ACHN (cell line): ENCODE results near the gene TMCO4.

Experiments
- DNase-seq: peaks from one replicate; pipeline ENCODE4 v3.0.0-alpha.2; 2015
- in situ Hi-C: cut with HindIII; loops from 2 replicates; pipeline ENCODE4 v1.10.0; 2017; ENCODE audit warnings: low sequenced_read_pairs, low pct_ligation_motif_present, low pct_unique_long_range_greater_than_20kb

The TMCO4 gene

DNA sequence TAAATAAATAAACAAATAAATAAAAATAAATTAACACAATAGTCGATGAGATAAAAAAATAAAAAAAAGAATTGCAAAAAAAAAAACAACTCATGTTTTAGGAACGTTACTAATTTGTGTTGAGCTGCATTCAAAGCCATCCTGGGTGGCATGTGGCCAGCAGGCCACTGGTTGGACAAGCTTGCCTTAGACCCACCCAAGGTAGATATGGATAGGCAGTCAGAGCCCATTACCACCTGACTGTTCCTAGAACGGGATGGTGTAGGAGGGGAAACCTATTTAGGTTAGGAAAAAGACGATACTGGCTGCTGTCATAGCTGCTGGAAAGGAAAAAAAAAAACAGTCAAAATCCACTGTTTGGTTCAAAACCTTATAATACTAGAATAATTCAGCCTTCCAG, 94.3 kb downstream of the TMCO4 start:
- no peak for DNase-seq
- in situ Hi-C loops: no loop called here

DNA sequence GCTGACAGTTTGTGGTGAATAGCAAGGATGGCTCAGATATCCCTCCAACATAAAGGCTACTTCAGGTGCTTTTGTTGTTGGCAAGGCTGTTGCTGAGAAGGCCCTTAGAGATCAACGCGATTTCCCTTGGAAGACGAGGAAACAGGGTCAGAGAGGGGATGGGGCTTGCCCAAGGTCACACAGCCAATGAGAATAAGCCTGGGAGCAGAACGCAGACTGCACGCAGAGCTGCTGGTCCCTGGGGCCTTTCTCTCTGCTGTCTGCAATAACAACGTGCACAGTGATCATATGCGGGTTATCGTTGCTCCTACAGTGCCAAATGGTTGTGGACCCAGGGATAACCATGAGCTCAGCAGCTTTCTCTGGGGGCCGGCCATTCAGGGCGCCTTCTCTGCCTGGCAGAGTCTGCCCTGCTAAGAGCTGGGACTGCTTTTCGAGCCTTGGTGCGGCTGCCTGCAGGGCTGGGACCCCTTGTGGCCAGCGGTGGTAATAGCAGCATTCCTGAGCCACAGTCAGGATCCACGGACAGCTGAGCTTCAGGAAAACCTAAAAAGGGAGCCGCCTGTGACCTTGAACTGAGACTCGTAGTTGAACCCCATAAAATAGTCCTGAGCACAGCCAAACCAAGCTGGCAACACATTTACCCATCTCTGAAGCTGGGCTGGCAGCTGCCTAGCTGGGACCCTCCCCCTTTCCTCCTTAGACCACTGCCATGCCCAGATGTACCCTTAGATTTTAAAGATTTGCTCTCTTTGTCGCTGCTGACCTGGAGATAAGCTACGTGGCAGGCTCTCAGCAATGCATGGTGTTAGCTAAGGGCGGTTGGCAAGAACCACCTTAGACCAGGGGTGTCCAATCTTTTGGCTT, 95.2 kb downstream of the TMCO4 start:
- in situ Hi-C loops: no loop called here
- DNase-seq: peak; percentile 56

DNA sequence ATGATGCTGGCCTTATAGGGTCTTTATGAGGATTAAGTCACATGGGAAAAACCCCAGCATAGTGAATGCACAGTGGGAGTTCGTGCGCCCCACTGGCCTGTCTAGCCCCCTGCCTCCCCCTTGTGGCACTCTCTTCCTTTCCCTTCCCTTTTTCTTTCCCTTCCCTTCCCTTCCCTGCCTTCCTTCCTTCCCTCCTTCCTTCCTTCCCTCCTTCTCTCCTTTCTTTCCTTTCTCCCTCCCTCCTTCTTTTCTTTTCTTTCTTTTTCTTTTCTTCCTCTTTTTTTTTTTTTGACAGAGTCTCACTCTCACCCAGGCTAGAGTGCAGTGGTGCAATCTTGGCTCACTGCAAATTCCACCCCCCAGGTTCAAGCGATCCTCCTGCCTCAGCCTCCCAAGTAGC, 96.4 kb downstream of the TMCO4 start:
- DNase-seq: no peak
- in situ Hi-C loops: no loop called here

DNA sequence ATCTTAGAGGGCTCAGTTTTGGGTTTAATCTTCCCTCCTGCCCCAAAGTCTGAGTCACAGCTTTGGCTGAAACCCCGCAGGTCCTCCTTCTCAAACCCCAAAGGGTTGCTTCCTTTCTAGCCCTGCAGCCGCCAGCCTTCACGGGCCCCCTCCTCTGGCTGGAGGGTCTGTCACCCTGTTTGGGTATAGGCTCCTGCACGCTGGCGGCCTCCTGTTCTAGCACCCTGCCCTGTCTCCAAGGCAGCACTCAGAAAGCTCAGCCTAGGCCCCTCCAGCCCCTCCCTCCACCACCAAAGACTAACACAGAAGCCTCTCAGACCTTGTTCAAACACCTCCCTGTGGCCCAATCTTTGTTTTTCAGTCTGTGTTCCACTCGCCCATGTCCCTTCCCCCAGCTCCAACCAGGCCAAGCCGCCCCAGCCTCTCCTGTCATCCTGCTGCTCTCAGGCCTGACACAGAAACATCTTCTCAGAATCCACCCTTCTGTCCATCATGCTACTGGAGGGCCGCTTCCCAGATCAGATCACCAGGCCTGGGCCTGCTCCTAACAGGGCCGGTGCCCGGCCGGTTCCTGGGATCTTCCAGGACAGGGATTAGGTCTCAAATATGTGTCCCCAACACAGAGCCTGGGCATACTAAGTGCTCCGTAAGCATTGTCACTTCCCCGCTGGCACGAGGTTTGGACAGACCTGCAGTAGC, 99.5 kb downstream of the TMCO4 start:
- DNase-seq: no peak
- in situ Hi-C loops: no loop called here

DNA sequence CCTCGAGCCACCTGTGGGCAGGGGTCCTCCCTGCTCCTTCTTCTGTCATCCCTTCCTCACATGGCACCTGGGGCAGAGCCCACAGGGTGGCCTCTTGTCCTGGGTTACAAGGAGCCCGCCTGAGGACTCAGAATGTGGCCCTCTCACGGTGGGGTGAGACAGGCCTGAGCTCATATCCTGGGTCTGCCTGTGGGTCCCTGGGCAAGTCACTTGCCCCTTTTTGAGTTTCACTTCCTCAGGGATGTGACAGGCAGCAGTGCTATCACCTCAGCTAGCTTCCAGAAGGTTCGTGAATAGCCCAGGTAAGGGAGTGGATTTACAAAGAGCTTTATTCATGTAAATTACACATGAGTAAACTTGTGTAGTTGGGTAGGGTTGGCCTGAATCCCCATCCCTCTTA, 101.5 kb downstream of the TMCO4 start:
- no peak for DNase-seq
- in situ Hi-C loops: no loop called here

DNA sequence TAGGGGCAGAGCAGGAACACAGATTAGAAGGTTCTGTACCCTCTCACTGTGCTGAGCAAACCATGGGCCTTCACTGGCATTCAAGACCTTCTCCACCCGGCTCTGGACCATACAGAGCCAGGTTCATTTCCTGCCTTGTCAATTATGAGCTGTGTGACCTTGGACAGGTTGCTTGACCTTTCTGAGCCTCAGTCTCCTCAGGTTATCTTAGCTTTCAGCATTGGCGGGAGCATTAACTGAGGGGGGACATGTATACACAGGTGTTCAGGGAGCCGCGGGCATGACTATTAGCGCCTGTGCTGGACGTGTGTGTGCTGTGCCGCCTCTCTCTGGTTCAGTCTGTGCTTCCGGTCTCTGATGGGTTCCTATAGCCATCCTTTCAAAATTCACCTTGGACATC, 102.9 kb downstream of the TMCO4 start:
- DNase-seq: no peak
- in situ Hi-C loops: no loop called here

DNA sequence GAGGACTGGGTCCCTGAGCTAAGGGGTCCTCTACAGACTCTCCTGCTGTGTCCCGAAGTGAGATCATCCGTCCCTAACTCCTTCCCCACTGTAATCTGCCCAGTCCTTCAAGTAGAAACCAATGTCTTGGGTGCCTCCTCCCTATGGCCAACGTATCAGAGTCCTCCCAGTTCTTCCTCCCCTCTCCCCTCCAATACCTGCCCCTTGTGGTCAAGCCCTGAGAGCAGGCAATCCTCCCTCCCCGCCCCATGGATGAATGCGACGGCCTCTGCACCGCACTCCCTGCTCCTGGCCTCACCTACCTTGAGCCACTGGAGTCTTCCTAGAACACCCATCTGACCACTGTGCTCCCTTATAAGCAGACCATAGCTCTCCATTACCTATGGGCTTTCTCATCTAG, 103.9 kb downstream of the TMCO4 start:
- DNase-seq: no peak
- in situ Hi-C loops: no loop called here

DNA sequence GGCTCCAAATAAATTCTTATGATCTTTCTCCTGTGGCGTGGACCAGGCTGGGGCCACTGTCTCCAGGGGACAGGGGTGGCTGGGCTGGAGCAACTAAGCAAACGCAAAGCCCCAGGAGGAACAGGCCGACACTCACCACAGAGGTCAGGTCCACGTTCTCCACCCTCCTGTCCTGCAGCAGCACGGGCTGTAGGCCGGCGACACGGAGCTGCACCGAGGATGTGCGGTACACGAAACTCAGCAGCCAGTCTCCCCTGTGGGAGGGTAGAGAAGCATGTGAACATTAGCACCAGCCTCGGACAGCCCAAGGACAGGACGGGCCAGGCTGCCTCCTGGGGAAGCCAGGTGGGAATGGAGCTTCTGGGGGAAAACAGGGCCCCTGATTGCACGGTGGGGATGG, 105.4 kb downstream of the TMCO4 start:
- no peak for DNase-seq
- in situ Hi-C loops: no loop called here

DNA sequence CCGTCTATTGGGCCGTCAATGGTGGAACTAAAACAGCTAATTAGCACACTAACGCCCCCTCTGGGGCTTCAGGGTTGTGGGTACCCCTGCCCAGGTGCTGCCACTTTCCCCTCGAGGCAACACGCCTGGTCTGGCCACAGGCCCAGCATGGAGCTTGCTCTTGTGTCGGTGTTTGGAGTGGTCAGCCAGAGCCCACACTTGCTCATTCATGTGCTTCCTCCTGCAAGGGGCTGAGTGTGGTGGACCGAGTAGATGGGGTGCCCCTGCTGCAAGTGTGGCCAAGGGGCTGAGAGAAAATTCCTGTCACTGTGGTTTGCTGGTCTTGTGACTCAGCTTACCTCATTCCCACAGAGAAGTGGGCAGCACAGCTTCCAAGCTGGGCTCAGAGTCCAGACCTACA, 109.4 kb downstream of the TMCO4 start:
- in situ Hi-C loops: no loop called here
- no peak for DNase-seq

DNA sequence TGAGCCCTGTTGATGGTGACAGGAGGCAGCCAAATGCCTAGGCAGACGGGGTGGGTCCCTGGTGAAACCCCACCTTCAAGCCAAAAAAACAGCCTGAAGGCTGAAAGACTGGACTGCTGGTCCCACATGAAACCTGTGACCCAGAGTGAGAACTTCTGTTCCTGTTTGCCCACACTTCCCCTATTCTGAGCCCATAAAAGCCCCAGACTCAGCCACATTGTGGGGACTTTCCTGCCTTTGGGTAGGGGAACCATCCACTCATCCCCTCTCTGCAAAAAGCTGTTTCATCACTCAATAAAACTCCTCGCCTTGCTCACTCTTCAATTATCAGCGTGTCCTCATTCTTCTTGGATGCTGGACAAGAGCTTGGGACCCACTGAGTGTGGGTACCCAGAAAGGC, 109.9 kb downstream of the TMCO4 start:
- in situ Hi-C loops: no loop called here
- DNase-seq: no peak

DNA sequence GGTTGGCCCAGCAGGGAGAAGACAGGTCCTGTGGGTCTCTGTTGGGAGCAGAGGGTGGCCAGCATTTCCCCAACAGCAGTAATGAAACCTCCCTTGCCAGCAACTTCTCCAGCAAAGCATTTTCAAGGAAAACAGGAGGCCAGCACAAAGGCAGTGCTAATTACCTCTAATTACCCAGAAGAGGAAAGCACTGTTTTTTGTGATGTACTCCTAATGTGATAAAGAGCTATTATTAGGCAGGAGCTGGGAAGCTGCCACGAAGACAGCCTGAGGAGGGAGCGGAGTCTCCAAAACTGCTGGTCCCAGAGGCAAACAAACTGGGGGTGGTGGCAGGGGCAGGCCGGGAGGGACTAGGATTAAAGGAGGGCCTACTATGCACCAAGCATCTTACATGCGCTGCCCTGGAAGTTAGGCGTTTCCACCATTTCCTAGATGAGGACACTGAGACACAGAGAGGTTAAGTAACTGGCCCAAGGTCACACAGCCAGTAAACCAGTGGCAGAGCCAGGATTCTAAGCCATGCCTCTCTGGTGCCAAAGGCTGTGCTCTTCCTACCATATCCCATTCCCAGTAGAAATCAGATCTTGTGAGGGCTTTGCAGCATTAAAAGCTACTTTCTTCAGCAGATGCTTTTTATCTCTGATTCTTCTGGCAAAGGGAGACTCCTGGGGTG, 110.5 kb downstream of the TMCO4 start:
- no peak for DNase-seq
- in situ Hi-C loops: no loop called here

DNA sequence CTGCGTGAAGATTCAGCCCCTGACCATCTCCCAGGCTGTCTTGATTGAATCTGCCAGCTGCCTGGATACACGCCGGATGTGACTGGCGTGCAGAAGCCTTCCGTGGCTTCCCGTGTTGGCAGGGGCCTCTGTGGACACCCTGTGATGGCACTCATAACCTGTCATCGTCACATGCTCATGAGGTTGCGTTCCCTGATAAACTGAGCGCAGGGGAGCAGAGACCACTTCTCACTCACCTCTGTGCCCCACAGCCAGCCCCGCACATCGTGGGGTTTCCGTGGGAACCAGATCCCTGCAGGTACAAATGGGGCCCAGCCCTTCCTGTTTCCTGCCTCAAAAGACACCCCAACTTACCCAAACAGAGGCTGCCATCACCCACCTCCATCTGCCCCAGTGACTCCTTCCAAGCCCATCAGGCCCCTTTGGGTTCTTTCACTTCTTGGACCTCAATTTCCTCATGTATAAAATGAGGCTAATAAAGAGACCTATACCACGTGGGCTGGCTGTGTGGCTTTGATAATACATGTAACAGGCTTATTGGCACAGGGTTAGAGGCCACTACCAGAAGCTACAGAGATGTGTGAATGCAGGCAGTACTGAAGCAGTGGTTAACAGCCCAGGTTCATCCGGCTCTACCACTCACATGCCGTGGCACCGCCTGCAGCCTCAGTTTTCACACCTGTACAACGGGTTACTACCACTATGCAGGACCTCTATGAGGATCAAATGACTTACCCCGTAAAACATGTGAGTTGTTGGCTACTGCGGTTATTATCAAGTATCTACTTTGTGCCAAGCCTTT, 111.5 kb downstream of the TMCO4 start:
- DNase-seq: no peak
- in situ Hi-C loops: no loop called here

DNA sequence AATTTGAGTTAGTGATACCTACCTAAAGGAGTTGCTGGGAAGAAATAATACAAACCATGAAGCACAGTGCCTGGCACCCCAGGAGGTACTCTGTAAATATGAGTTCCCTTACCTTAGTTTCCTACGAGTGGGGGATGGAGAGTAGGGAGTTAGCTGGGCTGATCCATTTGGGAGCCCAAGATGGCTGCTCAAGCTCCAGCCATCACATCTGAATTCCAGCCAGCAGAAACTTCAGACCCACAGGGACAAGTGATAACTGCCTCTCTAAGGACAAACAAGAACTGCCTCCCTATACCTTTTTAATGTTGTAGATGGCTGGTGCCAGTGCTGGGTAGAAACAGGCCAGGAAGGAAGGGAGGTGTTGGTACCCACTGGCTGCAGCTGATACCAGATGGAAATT, 112.3 kb downstream of the TMCO4 start:
- no peak for DNase-seq
- in situ Hi-C loops: no loop called here

DNA sequence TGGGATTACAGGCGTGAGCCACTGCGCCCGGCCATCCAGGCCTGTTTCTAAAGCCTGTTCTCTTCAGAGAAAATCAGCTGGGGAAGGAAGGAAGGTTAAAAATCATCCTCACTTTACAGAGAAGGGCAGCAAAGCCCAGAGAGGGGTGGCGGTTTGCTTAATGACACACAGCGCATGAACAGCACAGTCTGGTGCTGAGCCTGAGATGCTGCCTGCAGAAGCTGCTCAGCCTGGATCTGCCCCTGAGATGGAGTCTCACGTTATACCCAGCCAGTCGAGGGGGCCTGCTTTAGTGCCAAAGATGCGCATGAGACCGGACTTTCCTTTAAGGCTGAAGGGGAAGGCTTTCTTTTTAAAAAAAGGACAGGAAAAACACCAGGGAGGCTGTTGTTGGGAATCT, 113.7 kb downstream of the TMCO4 start:
- DNase-seq: no peak
- in situ Hi-C loops: no loop called here

DNA sequence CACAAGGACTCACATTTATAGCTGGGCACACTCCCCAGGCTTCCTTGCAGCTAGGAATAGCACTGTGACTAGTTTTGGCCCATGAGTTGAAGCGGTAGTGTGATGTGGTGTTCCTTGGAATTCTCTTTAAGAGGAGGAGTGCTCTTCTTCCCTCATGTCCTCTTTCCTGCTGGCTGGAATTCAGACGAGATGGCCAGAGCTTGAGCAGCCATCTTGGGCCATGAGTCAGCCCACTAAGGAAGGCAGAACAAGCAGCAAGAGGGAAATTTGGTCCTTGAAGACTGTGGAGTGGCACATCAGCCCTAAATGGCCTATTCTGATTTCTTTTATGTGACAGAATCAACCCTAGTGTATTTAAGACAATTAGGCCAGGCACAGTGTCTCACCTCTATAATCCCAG, 115.0 kb downstream of the TMCO4 start:
- in situ Hi-C loops: no loop called here
- DNase-seq: no peak

DNA sequence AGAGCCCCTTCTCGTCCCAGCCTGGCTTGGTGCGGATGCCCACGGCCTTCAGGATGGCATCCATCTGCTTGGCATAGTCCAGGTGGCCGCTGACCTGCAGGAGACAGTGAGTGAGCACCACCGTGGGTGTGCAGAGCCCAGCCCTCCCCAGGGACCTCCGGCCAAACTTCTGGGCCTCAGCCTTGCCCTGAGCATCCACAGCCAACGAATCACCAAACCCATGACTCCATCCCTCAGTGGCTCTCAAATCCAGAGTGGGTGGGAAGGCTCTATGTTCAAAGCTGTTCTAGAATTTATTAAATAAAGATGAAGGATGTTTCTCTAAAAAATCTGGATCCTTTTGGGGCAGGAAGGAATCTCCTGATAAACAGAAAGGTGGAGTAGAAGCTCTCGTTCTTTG, 116.4 kb downstream of the TMCO4 start:
- in situ Hi-C loops: no loop called here
- DNase-seq: no peak

DNA sequence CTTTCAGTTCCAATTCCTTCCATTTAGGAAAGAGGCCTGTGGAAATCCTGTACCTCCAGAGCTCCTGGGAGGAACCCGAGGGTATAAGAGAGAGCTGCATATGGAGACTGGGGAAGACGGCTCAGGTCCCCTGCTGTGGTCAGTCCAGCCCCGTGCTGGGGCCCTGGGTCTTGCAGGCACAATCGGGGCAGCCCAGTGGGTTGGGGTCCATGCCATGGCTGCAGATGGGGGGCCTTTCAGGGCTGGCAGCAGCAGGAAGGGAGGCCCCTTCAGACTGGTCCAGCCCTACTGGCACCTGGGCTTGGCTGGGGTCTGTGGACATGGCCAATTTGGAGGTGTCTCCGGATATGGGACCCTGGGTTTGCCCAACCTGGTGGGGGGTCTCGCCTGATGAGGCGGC, 116.8 kb downstream of the TMCO4 start:
- in situ Hi-C loops: no loop called here
- DNase-seq: no peak

DNA sequence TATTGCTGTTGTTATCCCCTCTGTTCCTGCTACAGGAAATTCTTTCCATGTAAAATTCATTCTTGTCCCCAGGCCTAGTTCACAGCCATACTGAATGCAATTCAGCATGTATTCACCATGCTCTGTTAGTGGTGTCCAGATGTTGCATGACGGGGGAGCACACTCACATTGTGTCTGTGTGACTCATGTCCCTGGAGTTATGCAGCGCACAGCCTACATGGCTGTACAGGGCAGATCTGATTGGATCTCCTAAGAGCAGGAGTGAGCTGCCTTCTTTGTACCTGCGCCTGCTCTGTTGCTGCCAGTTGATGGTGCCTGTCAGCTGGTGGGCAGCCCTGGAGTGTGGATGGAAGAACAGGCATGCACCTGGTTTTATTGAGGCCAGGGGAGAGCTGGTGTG, 117.5 kb downstream of the TMCO4 start:
- in situ Hi-C loops: no loop called here

DNA sequence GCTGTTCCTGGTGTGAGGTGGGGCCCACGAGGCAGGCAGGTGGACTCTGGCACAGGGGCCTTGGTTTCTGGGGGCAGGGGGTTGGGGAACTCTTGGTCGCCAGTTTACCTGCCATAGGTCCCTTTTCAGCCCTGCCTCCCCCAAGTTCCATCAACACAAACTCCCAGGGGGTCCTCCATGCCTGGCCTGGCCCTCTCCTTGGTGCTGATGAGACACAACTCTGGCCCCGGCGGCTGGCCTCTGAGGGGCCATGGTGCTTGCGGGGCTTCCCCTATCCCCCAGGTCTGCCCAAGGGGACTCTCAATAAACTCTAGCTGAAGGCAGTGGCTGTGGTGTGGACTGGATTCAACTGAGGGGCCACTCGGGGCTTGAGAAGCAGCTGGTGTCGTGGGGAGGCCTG, 119.1 kb downstream of the TMCO4 start:
- in situ Hi-C loops: no loop called here
- DNase-seq: no peak

More for the DNA sequence above, 117.5 kb downstream of the TMCO4 start:
- DNase-seq: no peak
